Measurements from ENCODE around the gene CENPN. TPM values are rescaled to one million over a fixed set of nuclear protein-coding genes. Genes with fewer than 3 reads are reported as not detected.

Gene CENPN
- total and polyA plus RNA-seq, 4 donors: 3.8 to 9.5 (median 5.9) TPM

- Histone ChIP-seq H3K36me3 (ENCODE audit: control insufficient read depth in 4 of 4, insufficient read depth in 4 of 4, low read length in 4 of 4) (peaks cover 15 to 31% (median 25%) of the 10 kb centered on the region in 4 donors), H3K9me3 (ENCODE audit: control insufficient read depth in 4 of 4, insufficient read depth in 3 of 4, low read length in 3 of 4) (no peaks in the 10 kb centered on the region), H3K4me1 (ENCODE audit: control insufficient read depth in 5 of 5, insufficient read depth in 5 of 5, low read length in 5 of 5) (peaks cover 3 to 10% (median 8%) of the 10 kb centered on the region in 5 donors), H3K27me3 (ENCODE audit: control insufficient read depth in 3 of 3, insufficient read depth in 3 of 3, low read length in 2 of 3) (no peaks in the 10 kb centered on the region), H3K9ac (ENCODE audit: insufficient read depth in 1 of 2, low read length in 2 of 2) (no peak overlapping the region), H3K4me3 (no peak overlapping the region), H3K27ac (ENCODE audit: low read depth in 1 of 2, low read length in 1 of 2) (no peak overlapping the region)
- DNase-seq: no peak
- TF ChIP-seq, protein P1, sequence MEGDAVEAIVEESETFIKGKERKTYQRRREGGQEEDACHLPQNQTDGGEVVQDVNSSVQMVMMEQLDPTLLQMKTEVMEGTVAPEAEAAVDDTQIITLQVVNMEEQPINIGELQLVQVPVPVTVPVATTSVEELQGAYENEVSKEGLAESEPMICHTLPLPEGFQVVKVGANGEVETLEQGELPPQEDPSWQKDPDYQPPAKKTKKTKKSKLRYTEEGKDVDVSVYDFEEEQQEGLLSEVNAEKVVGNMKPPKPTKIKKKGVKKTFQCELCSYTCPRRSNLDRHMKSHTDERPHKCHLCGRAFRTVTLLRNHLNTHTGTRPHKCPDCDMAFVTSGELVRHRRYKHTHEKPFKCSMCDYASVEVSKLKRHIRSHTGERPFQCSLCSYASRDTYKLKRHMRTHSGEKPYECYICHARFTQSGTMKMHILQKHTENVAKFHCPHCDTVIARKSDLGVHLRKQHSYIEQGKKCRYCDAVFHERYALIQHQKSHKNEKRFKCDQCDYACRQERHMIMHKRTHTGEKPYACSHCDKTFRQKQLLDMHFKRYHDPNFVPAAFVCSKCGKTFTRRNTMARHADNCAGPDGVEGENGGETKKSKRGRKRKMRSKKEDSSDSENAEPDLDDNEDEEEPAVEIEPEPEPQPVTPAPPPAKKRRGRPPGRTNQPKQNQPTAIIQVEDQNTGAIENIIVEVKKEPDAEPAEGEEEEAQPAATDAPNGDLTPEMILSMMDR (IDR thresholded peaks at IDR 0.05; ENCODE audit: control extremely low read depth, extremely low read depth): no peak
- ATAC-seq (ENCODE audit: insufficient read depth, low FRiP score): no peak
- 92 to 96% methylated on average over 2 of the region's 2 CpGs for WGBS, 2 donors
Measured at GRCh38 chr16:81040131-81040530, 33.1 kb downstream of the CENPN start.

GRCh38 chr16:81040842-81041241, 33.8 kb downstream of the CENPN start:
- 87 to 89% methylated on average over 5 of the region's 5 CpGs for WGBS, 2 donors
- TF ChIP-seq, protein P1 (IDR thresholded peaks at IDR 0.05; ENCODE audit: control extremely low read depth, extremely low read depth): no peak
- H3K4me1 ChIP-seq (ENCODE audit: control insufficient read depth in 5 of 5, insufficient read depth in 5 of 5, low read length in 5 of 5): peaks cover 3 to 8% (median 8%) of the 10 kb centered on the region in 5 donors

GRCh38 chr16:81041696-81042095, 34.7 kb downstream of the CENPN start:
- no peaks in the 10 kb centered on the region for H3K9me3 ChIP-seq (ENCODE audit: control insufficient read depth in 4 of 4, insufficient read depth in 3 of 4, low read length in 3 of 4)
- peak in 1 of 3 donors; percentile 20 for DNase-seq
- TF ChIP-seq, protein P1 (IDR thresholded peaks at IDR 0.05; ENCODE audit: control extremely low read depth, extremely low read depth): no peak
- no peak overlapping the region for H3K27ac ChIP-seq (ENCODE audit: low read depth in 1 of 2, low read length in 1 of 2)
- H3K4me3 ChIP-seq: no peak overlapping the region
- no peak overlapping the region for H3K9ac ChIP-seq (ENCODE audit: insufficient read depth in 1 of 2, low read length in 2 of 2)
- no peak for ATAC-seq (ENCODE audit: insufficient read depth, low FRiP score)
- H3K27me3 ChIP-seq (ENCODE audit: control insufficient read depth in 3 of 3, insufficient read depth in 3 of 3, low read length in 2 of 3): no peaks in the 10 kb centered on the region
- H3K4me1 ChIP-seq (ENCODE audit: control insufficient read depth in 5 of 5, insufficient read depth in 5 of 5, low read length in 5 of 5): peaks cover 3 to 8% (median 6%) of the 10 kb centered on the region in 5 donors
- 87 to 90% methylated on average over 4 of the region's 4 CpGs for whole genome bisulfite sequencing, 2 donors
- H3K36me3 ChIP-seq (ENCODE audit: control insufficient read depth in 4 of 4, insufficient read depth in 4 of 4, low read length in 4 of 4): peaks cover 22 to 31% (median 27%) of the 10 kb centered on the region in 4 donors

More at GRCh38 chr16:81040842-81041241, 33.8 kb downstream of the CENPN start:
- H3K36me3 ChIP-seq (ENCODE audit: control insufficient read depth in 4 of 4, insufficient read depth in 4 of 4, low read length in 4 of 4): peaks cover 21 to 31% (median 26%) of the 10 kb centered on the region in 4 donors
- H3K27me3 ChIP-seq (ENCODE audit: control insufficient read depth in 3 of 3, insufficient read depth in 3 of 3, low read length in 2 of 3): no peaks in the 10 kb centered on the region
- ATAC-seq (ENCODE audit: insufficient read depth, low FRiP score): no peak
- no peak overlapping the region for H3K4me3 ChIP-seq
- no peaks in the 10 kb centered on the region for H3K9me3 ChIP-seq (ENCODE audit: control insufficient read depth in 4 of 4, insufficient read depth in 3 of 4, low read length in 3 of 4)
- no peak overlapping the region for H3K9ac ChIP-seq (ENCODE audit: insufficient read depth in 1 of 2, low read length in 2 of 2)
- no peak for DNase-seq
- H3K27ac ChIP-seq (ENCODE audit: low read depth in 1 of 2, low read length in 1 of 2): no peak overlapping the region

DNA sequence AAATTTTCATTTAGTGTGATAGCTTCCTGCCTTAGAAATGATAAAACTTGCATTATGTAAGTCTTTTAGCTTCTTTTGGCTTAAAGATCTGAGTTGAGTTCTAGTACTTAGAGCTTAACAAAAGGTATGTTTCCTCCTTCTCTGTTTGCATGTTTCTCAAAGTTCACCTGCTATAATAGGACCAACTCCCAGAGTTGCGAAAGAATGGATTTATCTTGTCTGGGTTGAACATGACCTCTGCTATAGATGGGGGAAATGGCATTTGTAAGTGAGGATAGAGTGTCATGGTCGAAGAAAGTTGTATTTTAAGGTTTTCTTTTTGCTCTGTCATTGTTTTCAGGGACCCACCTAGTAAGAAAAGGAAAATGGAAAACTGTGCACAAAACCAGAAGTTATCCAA, 35.8 kb downstream of the CENPN start:
- TF ChIP-seq, protein P1 (IDR thresholded peaks at IDR 0.05; ENCODE audit: control extremely low read depth, extremely low read depth): no peak
- H3K4me3 ChIP-seq: no peak overlapping the region
- 92 to 97% methylated on average over 2 of the region's 2 CpGs for WGBS, 2 donors
- peaks cover 0 to 6% (median 0%) of the 10 kb centered on the region in 5 donors for H3K4me1 ChIP-seq (ENCODE audit: control insufficient read depth in 5 of 5, insufficient read depth in 5 of 5, low read length in 5 of 5)
- no peak overlapping the region for H3K9ac ChIP-seq (ENCODE audit: insufficient read depth in 1 of 2, low read length in 2 of 2)
- no peaks in the 10 kb centered on the region for H3K9me3 ChIP-seq (ENCODE audit: control insufficient read depth in 4 of 4, insufficient read depth in 3 of 4, low read length in 3 of 4)
- no peak for DNase-seq
- H3K27me3 ChIP-seq (ENCODE audit: control insufficient read depth in 3 of 3, insufficient read depth in 3 of 3, low read length in 2 of 3): no peaks in the 10 kb centered on the region
- no peak overlapping the region for H3K27ac ChIP-seq (ENCODE audit: low read depth in 1 of 2, low read length in 1 of 2)
- no peak for ATAC-seq (ENCODE audit: insufficient read depth, low FRiP score)
- peaks cover 22 to 31% (median 27%) of the 10 kb centered on the region in 4 donors for H3K36me3 ChIP-seq (ENCODE audit: control insufficient read depth in 4 of 4, insufficient read depth in 4 of 4, low read length in 4 of 4)

Measured in lung (tissue), 12 donors.